K562 (cell line): Measurements from ENCODE around the gene ACSBG1. TPM values are rescaled to one million over a fixed set of nuclear protein-coding genes. Genes with fewer than 3 reads are reported as not detected.

Experiments used
- CREB3 ChIP-seq: fragments of 450-650 bp; conservative IDR thresholded peaks from 2 replicates; pipeline ENCODE4 v1.6.1; 2016; ENCODE audit warnings: missing genetic modification characterization, low read depth, mild to moderate bottlenecking, missing compliant biosample characterization, moderate library complexity
- CTBP1 ChIP-seq: fragments of 450-650 bp; IDR thresholded peaks from 2 replicates; pipeline ENCODE4 v1.6.1; 2016; ENCODE audit warnings: borderline replicate concordance
- DEAF1 ChIP-seq: fragments of 450-650 bp; formaldehyde crosslinking; IDR thresholded peaks from 2 replicates; pipeline ENCODE4 v1.4.0; 2020; ENCODE audit warnings: mild to moderate bottlenecking, moderate library complexity
- ELF2 ChIP-seq: fragments of 250-450 bp; sonication (Bioruptor Pico); IDR thresholded peaks from 2 replicates; pipeline ENCODE4 v1.5.0; 2021; ENCODE audit warnings: mild to moderate bottlenecking
- GATAD2A ChIP-seq: fragments of 450-650 bp; IDR thresholded peaks from 2 replicates; pipeline ENCODE4 v1.6.1; 2017
- GTF3C2 ChIP-seq: IDR thresholded peaks from 3 replicates; pipeline ENCODE4 v1.6.1; 2011; ENCODE audit warnings: borderline replicate concordance, mild to moderate bottlenecking, moderate library complexity; ENCODE audit not compliant: insufficient read length; ENCODE audit errors: extremely low read depth
- LCOR ChIP-seq: sonication (generic); formaldehyde crosslinking; IDR thresholded peaks from 2 replicates; pipeline ENCODE4 v1.8.0; 2022; ENCODE audit warnings: mild to moderate bottlenecking, missing genetic modification reagents
- MECOM ChIP-seq: fragments of 250-450 bp; sonication (Bioruptor Pico); IDR thresholded peaks from 2 replicates; pipeline ENCODE4 v1.8.0; 2022; ENCODE audit warnings: inconsistent platforms
- MLX ChIP-seq, 2 experiments: fragments of 450-650 bp in 1 of 2; sonication (generic) in 1 of 2; formaldehyde crosslinking; conservative IDR thresholded peaks; 2 replicates each; pipeline versions ENCODE4 v1.4.0 to v1.8.1; 2020 to 2022; ENCODE audit warnings: mild to moderate bottlenecking in 1 of 2, missing genetic modification reagents in 1 of 2
- NFYB ChIP-seq: IDR thresholded peaks from 2 replicates; pipeline ENCODE4 v1.6.1; 2011; ENCODE audit warnings: mild to moderate bottlenecking, moderate library complexity; ENCODE audit not compliant: insufficient read length; ENCODE audit errors: extremely low read depth
- NONO ChIP-seq, 2 experiments: fragments of 200-400 bp in 1 of 2; fragments of 450-650 bp in 1 of 2; formaldehyde crosslinking in 1 of 2; IDR thresholded peaks; 2 replicates each; pipeline ENCODE4 v1.6.1; 2017; ENCODE audit warnings: low read depth in 2 of 2, mild to moderate bottlenecking in 2 of 2, moderate library complexity in 2 of 2, low read length in 1 of 2
- POLR2B ChIP-seq: fragments of 450-650 bp; IDR thresholded peaks from 2 replicates; pipeline ENCODE4 v1.6.1; 2018; ENCODE audit warnings: low read depth; ENCODE audit not compliant: partially characterized antibody
- SAFB2 ChIP-seq: fragments of 200-400 bp; formaldehyde crosslinking; IDR thresholded peaks from 2 replicates; pipeline ENCODE4 v1.6.1; 2018; ENCODE audit warnings: borderline replicate concordance, low read length, low read depth, moderate library complexity; ENCODE audit not compliant: severe bottlenecking
- WHSC1 ChIP-seq: IDR thresholded peaks from one replicate; pipeline ENCODE4 v1.6.1; 2012; ENCODE audit warnings: low read length, control low read depth, inconsistent platforms
- ZBTB1 ChIP-seq: sonication (generic); formaldehyde crosslinking; IDR thresholded peaks from 2 replicates; pipeline ENCODE4 v1.8.1; 2023; ENCODE audit warnings: missing genetic modification reagents, low read depth, mild to moderate bottlenecking, borderline replicate concordance
- ZBTB9 ChIP-seq: fragments of 450-650 bp; formaldehyde crosslinking; IDR thresholded peaks from 2 replicates; pipeline ENCODE4 v1.4.0; 2020; ENCODE audit warnings: mild to moderate bottlenecking, moderate library complexity
- ZNF282 ChIP-seq: sonication (generic); formaldehyde crosslinking; IDR thresholded peaks from 2 replicates; pipeline ENCODE4 v1.8.1; 2023; ENCODE audit warnings: missing genetic modification reagents
- ZNF696 ChIP-seq: fragments of 250-450 bp; sonication (Bioruptor Pico); conservative IDR thresholded peaks from 2 replicates; pipeline ENCODE4 v1.4.0; 2020; ENCODE audit warnings: mild to moderate bottlenecking, moderate library complexity
- polyA plus RNA-seq, 8 experiments: library from polyadenylated mRNA; depleted of rRNA in 4 of 8; stranded (reverse) in 5 of 8; unstranded in 3 of 8; fragments of >200 nt; fragmentation: Nextera tagmentation in 2 of 8; fragmentation: Illumina TruSeq in 1 of 8; extraction: Ambion mirVana in 2 of 8; extraction: Trizol in 1 of 8; gene quantifications; 2 replicates each; pipeline versions ENCODE4 v1.2.1 to v1.2.3, GENCODE V29; 2011 to 2014; ENCODE audit warnings: inconsistent platforms in 1 of 8, missing spikeins in 1 of 8
- total RNA-seq, 7 experiments: library from RNA; depleted of rRNA in 6 of 7; stranded (reverse); fragments of >200 nt in 6 of 7; fragmentation: Illumina TruSeq in 2 of 7; extraction: Trizol in 2 of 7; gene quantifications; 2 replicates each; pipeline versions ENCODE4 v1.2.1 to v1.2.3, GENCODE V29; 2011 to 2021; ENCODE audit warnings: low replicate concordance in 1 of 7
- TF ChIP-seq, protein P1 (sequence below): fragments of 250-450 bp; sonication (Bioruptor Pico); IDR thresholded peaks from 2 replicates; pipeline ENCODE4 v1.8.0; 2021; ENCODE audit warnings: moderate library complexity, mild to moderate bottlenecking, inconsistent platforms

Gene ACSBG1
- total and polyA plus RNA-seq, 9 of the 15 experiments (the other 6 are each of a cell fraction or from before 2014, with no cell fraction given) = 0.36 to 6.4 (median 2.5) TPM

- TF ChIP-seq MLX (CRISPR knock-in tag; conservative IDR thresholded peaks at IDR 0.05) = no peak
- TF ChIP-seq ZNF282 (CRISPR knock-in tag) = no peak
- TF ChIP-seq ZNF696 (CRISPR knock-in tag) = no peak
- peak; percentile 77 for TF ChIP-seq CTBP1
- peak; percentile 4 for TF ChIP-seq GTF3C2
- no peak for TF ChIP-seq DEAF1 (CRISPR knock-in tag)
- TF ChIP-seq ELF2 (CRISPR knock-in tag) = peak; percentile 71; the same call in 1 of the 2 replicates
- TF ChIP-seq, protein P1, sequence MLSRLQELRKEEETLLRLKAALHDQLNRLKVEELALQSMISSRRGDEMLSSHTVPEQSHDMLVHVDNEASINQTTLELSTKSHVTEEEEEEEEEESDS (CRISPR knock-in tag) = no peak
- TF ChIP-seq SAFB2 = no peak
- peak; percentile 90 for TF ChIP-seq GATAD2A
- peak; percentile 59; the same call in 1 of the 2 replicates for TF ChIP-seq ZBTB9
- TF ChIP-seq WHSC1 = no peak
- no peak for TF ChIP-seq CREB3 (tag)
- peak; percentile 80 for TF ChIP-seq ZBTB1
- TF ChIP-seq MECOM (CRISPR knock-in tag) = no peak
- TF ChIP-seq NFYB = no peak
- TF ChIP-seq POLR2B = peak; percentile 64
- peak; percentile 44; the same call in 1 of the 2 replicates for TF ChIP-seq LCOR
- peak in 1 of 2 experiments; percentile 79; a peak in 2 of 4 replicates for TF ChIP-seq NONO (IDR thresholded peaks at IDR 0.05; ENCODE audit: low read depth in 2 of 2, low read length in 1 of 2)
Measured at GRCh38 chr15:78131295-78132061, 102.9 kb downstream of the ACSBG1 start, which contains the start of gene CIB2 (continued).
